HCT116 (cell line): ENCODE measurements around the gene TEAD1. TPM values are rescaled to one million over a fixed set of nuclear protein-coding genes. Genes with fewer than 3 reads are reported as not detected.

Experiments used
- ATAC-seq: fragments of 200-7000 bp; cut with Tn5 transposase; 2 replicates; pipeline ENCODE4 v1.9.1; 2020; ENCODE audit warnings: mild to moderate bottlenecking, moderate library complexity
- BruUV-seq: library from RNA; stranded (reverse); fragments of 400-500 nt; replicated peaks from 2 replicates; lab custom pipeline; 2021; lab: Mats Ljungman, UMichigan
- CTCF ChIA-PET: fragments of 300-600 bp; sonication (Branson Sonifier 250); formaldehyde crosslinking; loops from one replicate; lab custom pipeline; 2021; ENCODE audit warnings: antibody characterized with exemption; lab: Charles Lee
- POLR2A ChIA-PET: fragments of 300-600, 350-600 bp; sonication (Branson Sonifier 250); formaldehyde crosslinking; loops from one replicate; lab custom pipeline; 2021; ENCODE audit warnings: antibody characterized with exemption; lab: Charles Lee
- RAD21 ChIA-PET, 2 experiments: fragments of 300-600 bp; sonication (Branson Sonifier 250); formaldehyde crosslinking; loops; one replicate each; lab custom pipeline; 2023; ENCODE audit warnings: low total read pairs in 2 of 2; ENCODE audit not compliant: uncharacterized antibody in 2 of 2, unreplicated experiment in 2 of 2, low non-redundant PET in 1 of 2; lab: Charles Lee
- DNase-seq: peaks from one replicate; pipeline ENCODE4 v3.0.0-alpha.2; 2010; ENCODE audit warnings: low read depth, low spot score
- H2AFZ ChIP-seq: fragments of 200-600 bp; shearing (Covaris generic), sonication (generic); 2 replicates; pipeline ENCODE4 v1.6.1; 2017; ENCODE audit warnings: low read depth, mixed run types, mixed read lengths, antibody characterized with exemption, low read length; ENCODE audit not compliant: poor library complexity, severe bottlenecking
- H3K27ac ChIP-seq: 2 replicates; pipeline ENCODE4 v1.5.1; 2012; ENCODE audit warnings: low read depth, low read length
- H3K27me3 ChIP-seq: fragments of 200-600 bp; sonication (generic); 2 replicates; pipeline ENCODE4 v1.6.1; 2016; ENCODE audit warnings: mixed run types, low read length, mixed read lengths; ENCODE audit not compliant: insufficient read depth
- H3K36me3 ChIP-seq, 2 experiments: fragments of 200-500 bp in 1 of 2; fragments of 200-600 bp in 1 of 2; sonication (Bioruptor generic) in 1 of 2; sonication (generic) in 1 of 2; 2 replicates each; pipeline versions ENCODE4 v1.5.1 to v1.6.1; 2014 to 2016; ENCODE audit warnings: low read length in 2 of 2, inconsistent platforms in 1 of 2, mixed read lengths in 1 of 2, mixed run types in 1 of 2; ENCODE audit not compliant: insufficient read depth in 2 of 2, control insufficient read depth in 1 of 2
- H3K4me1 ChIP-seq, 2 experiments: fragments of 200-600 bp in 1 of 2; sonication (generic) in 1 of 2; 2 replicates each; pipeline versions ENCODE4 v1.5.1 to v1.6.1; 2012 to 2017; ENCODE audit warnings: low read length in 2 of 2, inconsistent platforms in 1 of 2, mild to moderate bottlenecking in 1 of 2, mixed read lengths in 1 of 2, mixed run types in 1 of 2, moderate library complexity in 1 of 2; ENCODE audit not compliant: insufficient read depth in 2 of 2, control insufficient read depth in 1 of 2
- H3K4me2 ChIP-seq: fragments of 200-600 bp; sonication (generic); 2 replicates; pipeline ENCODE4 v1.6.1; 2017; ENCODE audit warnings: mixed run types, low read length, mixed read lengths
- H3K4me3 ChIP-seq, 2 experiments: fragments of 200-600 bp in 1 of 2; sonication (generic) in 1 of 2; replicated peaks in 1 of 2; 2 replicates each; pipeline ENCODE4 v1.5.1; 2011 to 2016; ENCODE audit warnings: low read length in 2 of 2, control low read depth in 1 of 2, low read depth in 1 of 2, mild to moderate bottlenecking in 1 of 2, mixed read lengths in 1 of 2, mixed run types in 1 of 2
- H3K79me2 ChIP-seq: fragments of 200-600 bp; sonication (generic); 2 replicates; pipeline ENCODE4 v1.6.1; 2017; ENCODE audit warnings: mild to moderate bottlenecking, mixed run types, low read length, moderate library complexity, mixed read lengths; ENCODE audit not compliant: insufficient read depth
- H3K9ac ChIP-seq: fragments of 200-600 bp; sonication (generic); 2 replicates; pipeline ENCODE4 v1.6.1; 2016; ENCODE audit warnings: low read length, mixed read lengths
- H3K9me2 ChIP-seq: fragments of 200-600 bp; sonication (generic), shearing (Covaris generic); 2 replicates; pipeline ENCODE4 v1.6.1; 2017; ENCODE audit warnings: mixed run types, mild to moderate bottlenecking, moderate library complexity; ENCODE audit not compliant: insufficient read depth
- H3K9me3 ChIP-seq, 2 experiments: fragments of 200-500 bp in 1 of 2; fragments of 200-600 bp in 1 of 2; sonication (Bioruptor generic) in 1 of 2; sonication (generic) in 1 of 2; 2 replicates each; pipeline ENCODE4 v1.6.1; 2014 to 2017; ENCODE audit warnings: low read length in 2 of 2, mixed read lengths in 2 of 2, inconsistent platforms in 1 of 2, low read depth in 1 of 2, mild to moderate bottlenecking in 1 of 2, mixed run types in 1 of 2, moderate library complexity in 1 of 2; ENCODE audit not compliant: control insufficient read depth in 1 of 2, insufficient read depth in 1 of 2
- H4K20me1 ChIP-seq: fragments of 200-600 bp; sonication (generic), shearing (Covaris generic); 2 replicates; pipeline ENCODE4 v1.6.1; 2017; ENCODE audit warnings: mixed run types, mild to moderate bottlenecking, moderate library complexity; ENCODE audit not compliant: insufficient read depth
- CEBPB ChIP-seq: IDR thresholded peaks from 2 replicates; pipeline ENCODE4 v1.6.1; 2012; ENCODE audit warnings: low read depth
- EGR1 ChIP-seq: IDR thresholded peaks from 2 replicates; pipeline ENCODE4 v1.6.1; 2012; ENCODE audit warnings: low read depth
- ELF1 ChIP-seq: IDR thresholded peaks from 2 replicates; pipeline ENCODE4 v1.6.1; 2012; ENCODE audit warnings: low read depth, borderline replicate concordance
- JUND ChIP-seq: IDR thresholded peaks from 2 replicates; pipeline ENCODE4 v1.6.1; 2012
- MAX ChIP-seq: IDR thresholded peaks from 2 replicates; pipeline ENCODE4 v1.6.1; 2012
- POLR2A ChIP-seq: IDR thresholded peaks from 2 replicates; pipeline ENCODE4 v1.7.0; 2011; ENCODE audit warnings: borderline replicate concordance; ENCODE audit not compliant: insufficient read depth, insufficient read length; ENCODE audit errors: extremely low read depth
- POLR2AphosphoS5 ChIP-seq: IDR thresholded peaks from 2 replicates; pipeline ENCODE4 v1.6.1; 2011; ENCODE audit warnings: mild to moderate bottlenecking, low read depth, low read length, moderate library complexity
- RAD21 ChIP-seq: IDR thresholded peaks from 2 replicates; pipeline ENCODE4 v1.6.1; 2012; ENCODE audit warnings: low read depth, mild to moderate bottlenecking
- SRF ChIP-seq: IDR thresholded peaks from 2 replicates; pipeline ENCODE4 v1.6.1; 2012; ENCODE audit warnings: low read depth
- TCF7L2 ChIP-seq: IDR thresholded peaks from 2 replicates; pipeline ENCODE4 v1.7.0; 2011; ENCODE audit warnings: borderline replicate concordance, inconsistent platforms; ENCODE audit not compliant: insufficient read depth, insufficient read length; ENCODE audit errors: extremely low read depth
- ZNF274 ChIP-seq: fragments of 200-500 bp; sonication (Bioruptor generic); IDR thresholded peaks from 2 replicates; pipeline ENCODE4 v1.6.1; 2014; ENCODE audit warnings: mild to moderate bottlenecking, low read depth, low read length, inconsistent platforms
- intact Hi-C: fragments of 100-400 bp; cut with micrococcal nuclease; formaldehyde crosslinking; loops from 2 replicates; pipeline ENCODE4 v1.10.0; 2022
- total RNA-seq: library from RNA; stranded (reverse); gene quantifications from one replicate; pipeline ENCODE4 v1.2.1, GENCODE V29; 2021; ENCODE audit not compliant: unreplicated experiment

Gene TEAD1
- total RNA-seq, 1 experiment from 2014 or later = 103 TPM

- ChIA-PET POLR2A (interaction anchor here (1.1 kb wide), 1 partner anchor 30 kb away, joined by 3 read pairs; no protein-coding TSS in a partner anchor), CTCF (interaction anchor here (1.3 kb wide), 1 partner anchor 43 kb away, joined by 3 read pairs; no protein-coding TSS in a partner anchor)
These were observed 170.9 kb downstream of the TEAD1 start for GRCh38 chr11:12845163-12845562.

GRCh38 chr11:12845739-12846358 is 171.6 kb downstream of the TEAD1 start:
- Histone ChIP-seq H3K9me3 (no peaks in the 10 kb centered on the region), H3K4me1 (peaks cover 18 to 25% of the 10 kb centered on the region in 2 experiments), H4K20me1 (peaks cover 4% of the 10 kb centered on the region; the same call in 1 of the 2 replicates), H3K27ac (no peak overlapping the region; the same call in 1 of the 2 replicates), H3K9me2 (peaks cover 6% of the 10 kb centered on the region; the same call in 1 of the 2 replicates)
- CTCF ChIA-PET = interaction anchor here (1.3 kb wide), 1 partner anchor 43 kb away, joined by 3 read pairs; no protein-coding TSS in a partner anchor
- intact Hi-C loops = no loop called here
- no peak for TF ChIP-seq RAD21
- TF ChIP-seq TCF7L2 = no peak
- no peak for TF ChIP-seq CEBPB
- no peak for TF ChIP-seq JUND
- no peak for TF ChIP-seq EGR1
- TF ChIP-seq, all 23 proteins: peak for 0
- no peak overlapping the region for H3K4me3 ChIP-seq
- H3K79me2 ChIP-seq = peaks cover 55% of the 10 kb centered on the region
- H3K4me2 ChIP-seq = no peak overlapping the region
- no peaks in the 10 kb centered on the region for H3K27me3 ChIP-seq
- H3K9ac ChIP-seq = no peak overlapping the region
- DNase-seq = no peak
- POLR2A ChIA-PET = interaction anchor here (1.1 kb wide), 1 partner anchor 31 kb away, joined by 3 read pairs; no protein-coding TSS in a partner anchor
- ATAC-seq = peak; percentile 38
- RAD21 ChIA-PET = no interaction called here
- no peaks in the 10 kb centered on the region for H3K36me3 ChIP-seq
- BruUV-seq = no TSS peak
- no peak overlapping the region for H2AFZ ChIP-seq

More at GRCh38 chr11:12845163-12845562, 170.9 kb downstream of the TEAD1 start:
- Histone ChIP-seq H3K9me2 (peaks cover 6% of the 10 kb centered on the region; the same call in 1 of the 2 replicates), H3K27me3 (no peaks in the 10 kb centered on the region), H3K4me2 (no peak overlapping the region), H3K9ac (no peak overlapping the region), H3K36me3 (no peaks in the 10 kb centered on the region), H3K27ac (no peak overlapping the region), H3K4me3 (no peak overlapping the region), H3K79me2 (peaks cover 60% of the 10 kb centered on the region), H3K4me1 (peaks cover 18 to 30% of the 10 kb centered on the region in 2 experiments), H2AFZ (no peak overlapping the region), H3K9me3 (no peaks in the 10 kb centered on the region), H4K20me1 (peaks cover 4% of the 10 kb centered on the region; the same call in 1 of the 2 replicates)
- TF ChIP-seq ELF1 = no peak
- no peak for TF ChIP-seq MAX
- no peak for TF ChIP-seq POLR2AphosphoS5
- no peak for TF ChIP-seq ZNF274
- no peak for TF ChIP-seq SRF
- no peak for TF ChIP-seq POLR2A
- DNase-seq (no peak), ATAC-seq (no peak)
- no TSS peak for BruUV-seq
- intact Hi-C loops = no loop called here
- RAD21 ChIA-PET = no interaction called here
